HAP-1 (cell line): Measurements from ENCODE around the gene ZNF148.

Source experiments
- DNase-seq, 2 experiments: peaks; one replicate each; pipeline ENCODE4 v3.0.0-alpha.2; 2016 to 2020; ENCODE audit warnings: low spot score in 2 of 2
- H3K27me3 ChIP-seq: fragments of 250-450 bp; sonication (Bioruptor Pico); 2 replicates; pipeline ENCODE4 v1.5.1; 2020; ENCODE audit warnings: low read depth, mild to moderate bottlenecking, moderate library complexity
- H3K36me3 ChIP-seq: fragments of 250-450 bp; sonication (Bioruptor Pico); replicated peaks from 2 replicates; pipeline ENCODE4 v1.5.1; 2020; ENCODE audit warnings: mild to moderate bottlenecking
- H3K4me1 ChIP-seq: fragments of 250-450 bp; sonication (Bioruptor Pico); 2 replicates; pipeline ENCODE4 v1.5.1; 2020; ENCODE audit warnings: mild to moderate bottlenecking
- H3K4me3 ChIP-seq: fragments of 250-450 bp; sonication (Bioruptor Pico); 2 replicates; pipeline ENCODE4 v1.5.1; 2020; ENCODE audit warnings: mild to moderate bottlenecking, moderate library complexity
- H3K9me3 ChIP-seq: fragments of 250-450 bp; sonication (Bioruptor Pico); 2 replicates; pipeline ENCODE4 v1.5.1; 2020; ENCODE audit warnings: mild to moderate bottlenecking, moderate library complexity
- in situ Hi-C: fragments of 300-500 bp; cut with MboI; formaldehyde crosslinking; loops from 3 replicates; pipeline ENCODE4 v1.14.3; 2020; ENCODE audit warnings: low sequenced_read_pairs, inconsistent platforms, mixed read lengths

ZNF148 gene

GRCh38 chr3:125337506-125337905 is 37.6 kb downstream of the ZNF148 start:
- in situ Hi-C loops = no loop called here
- 0 out of 2 replicates have a peak, but pooled peaks cover 3% of the 10 kb centered on the region for H3K9me3 ChIP-seq
- no peak for DNase-seq

GRCh38 chr3:125334675-125335560 is 40.2 kb downstream of the ZNF148 start:
- H3K36me3 ChIP-seq = no peaks in the 10 kb centered on the region
- in situ Hi-C loops = no loop called here
- DNase-seq = no peak
- peaks cover 5% of the 10 kb centered on the region; the same call in 1 of the 2 replicates for H3K4me1 ChIP-seq
- no peak overlapping the region for H3K4me3 ChIP-seq
- no peaks in the 10 kb centered on the region for H3K27me3 ChIP-seq
- 0 out of 2 replicates have a peak, but pooled peaks cover 3% of the 10 kb centered on the region for H3K9me3 ChIP-seq

More at GRCh38 chr3:125337506-125337905, 37.6 kb downstream of the ZNF148 start:
- Histone ChIP-seq H3K36me3 (no peaks in the 10 kb centered on the region), H3K27me3 (no peaks in the 10 kb centered on the region), H3K4me1 (peaks cover 5% of the 10 kb centered on the region; the same call in 1 of the 2 replicates), H3K4me3 (no peak overlapping the region)

DNA sequence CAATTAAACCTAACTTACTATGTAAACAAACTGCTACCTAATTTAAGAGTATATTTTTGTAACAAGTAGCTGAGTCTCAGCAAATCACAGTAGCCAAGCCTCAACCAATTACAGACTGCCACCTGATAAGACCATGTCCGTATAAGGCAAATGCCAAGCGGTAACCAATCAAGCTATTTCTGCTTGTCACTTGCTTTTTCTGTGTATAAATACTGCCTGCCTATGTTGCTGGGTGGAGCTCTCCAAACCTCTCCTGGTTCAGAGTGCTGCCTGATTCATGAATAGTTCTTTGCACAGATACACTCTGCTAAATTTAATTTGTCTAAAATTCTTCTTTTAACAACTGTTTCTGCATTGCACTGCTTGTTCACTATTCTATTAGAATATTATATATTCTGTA is 42.6 kb downstream of the ZNF148 start:
- in situ Hi-C loops = no loop called here
- Histone ChIP-seq H3K4me1 (peaks cover 5% of the 10 kb centered on the region; the same call in 1 of the 2 replicates), H3K9me3 (0 out of 2 replicates have a peak, but pooled peaks cover 3% of the 10 kb centered on the region), H3K36me3 (no peaks in the 10 kb centered on the region), H3K4me3 (no peak overlapping the region), H3K27me3 (no peaks in the 10 kb centered on the region)
- DNase-seq = no peak

- no peak for DNase-seq
- 0 out of 2 replicates have a peak, but pooled peaks cover 3% of the 10 kb centered on the region for H3K9me3 ChIP-seq
- H3K27me3 ChIP-seq = no peaks in the 10 kb centered on the region
- H3K4me1 ChIP-seq = peaks cover 5% of the 10 kb centered on the region; the same call in 1 of the 2 replicates
- no peak overlapping the region for H3K4me3 ChIP-seq
- H3K36me3 ChIP-seq = no peaks in the 10 kb centered on the region
- in situ Hi-C loops = no loop called here
These were observed 43.9 kb downstream of the ZNF148 start for GRCh38 chr3:125331243-125331642.

GRCh38 chr3:125326957-125327356 is 48.2 kb downstream of the ZNF148 start:
- in situ Hi-C loops = no loop called here
- 0 out of 2 replicates have a peak, but pooled peaks cover 2% of the 10 kb centered on the region for H3K36me3 ChIP-seq
- no peak for DNase-seq
- no peaks in the 10 kb centered on the region for H3K4me1 ChIP-seq
- H3K4me3 ChIP-seq = no peak overlapping the region
- no peaks in the 10 kb centered on the region for H3K27me3 ChIP-seq
- peaks cover 4% of the 10 kb centered on the region; the same call in 1 of the 2 replicates for H3K9me3 ChIP-seq

DNA sequence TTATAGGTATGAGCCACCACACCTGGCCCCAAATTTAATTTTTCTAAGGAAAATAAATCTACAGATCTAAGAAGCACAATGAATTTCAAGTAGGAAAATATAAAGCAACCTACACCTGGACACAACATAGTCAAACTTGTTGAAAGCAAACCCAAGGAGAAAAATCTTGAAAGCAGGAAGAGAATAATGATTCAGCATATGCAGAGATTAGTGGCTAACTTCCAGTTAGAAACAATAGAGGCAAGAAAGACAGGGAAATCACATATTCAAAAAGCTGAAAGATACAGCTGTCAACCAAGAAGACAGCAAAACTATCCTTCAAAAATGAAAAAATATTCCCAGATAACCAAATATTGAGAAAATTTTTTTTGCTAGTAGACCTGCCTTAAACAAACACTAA is 49.4 kb downstream of the ZNF148 start:
- Histone ChIP-seq H3K4me3 (no peak overlapping the region), H3K36me3 (0 out of 2 replicates have a peak, but pooled peaks cover 2% of the 10 kb centered on the region), H3K4me1 (no peaks in the 10 kb centered on the region), H3K9me3 (peaks cover 4% of the 10 kb centered on the region; the same call in 1 of the 2 replicates), H3K27me3 (no peaks in the 10 kb centered on the region)
- in situ Hi-C loops = no loop called here
- DNase-seq = no peak

- Histone ChIP-seq H3K27me3 (no peaks in the 10 kb centered on the region), H3K4me1 (no peaks in the 10 kb centered on the region), H3K9me3 (peaks cover 4% of the 10 kb centered on the region; the same call in 1 of the 2 replicates), H3K36me3 (0 out of 2 replicates have a peak, but pooled peaks cover 2% of the 10 kb centered on the region), H3K4me3 (no peak overlapping the region)
- DNase-seq = no peak
- in situ Hi-C loops = no loop called here
These were observed 50.8 kb downstream of the ZNF148 start for GRCh38 chr3:125324341-125324740.

DNA sequence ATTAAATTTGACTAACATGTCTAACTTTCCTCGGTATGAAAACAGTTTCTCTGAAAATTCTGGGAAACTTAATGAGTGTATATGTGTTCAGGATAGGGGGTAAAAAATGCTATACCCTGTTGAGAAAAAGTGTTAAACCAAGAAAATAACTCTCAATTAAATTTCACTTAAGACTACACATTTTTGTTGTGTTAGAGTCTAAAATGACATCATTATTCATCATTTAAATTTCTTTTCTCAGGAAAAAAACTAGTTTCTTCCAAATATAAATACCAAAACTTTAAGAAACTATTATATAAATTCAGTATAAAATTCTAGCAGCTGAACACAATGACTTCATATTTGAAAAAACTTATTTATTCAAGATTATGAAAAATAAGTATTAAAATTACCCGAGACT is 52.2 kb downstream of the ZNF148 start:
- Histone ChIP-seq H3K4me3 (no peak overlapping the region), H3K36me3 (0 out of 2 replicates have a peak, but pooled peaks cover 2% of the 10 kb centered on the region), H3K4me1 (peaks cover 7% of the 10 kb centered on the region), H3K27me3 (no peaks in the 10 kb centered on the region), H3K9me3 (peaks cover 4% of the 10 kb centered on the region; the same call in 1 of the 2 replicates)
- in situ Hi-C loops = no loop called here
- DNase-seq = no peak

GRCh38 chr3:125322166-125322565 is 53.0 kb downstream of the ZNF148 start:
- Histone ChIP-seq H3K9me3 (peaks cover 4% of the 10 kb centered on the region; the same call in 1 of the 2 replicates), H3K36me3 (0 out of 2 replicates have a peak, but pooled peaks cover 2% of the 10 kb centered on the region), H3K27me3 (no peaks in the 10 kb centered on the region), H3K4me1 (peaks cover 9% of the 10 kb centered on the region), H3K4me3 (no peak overlapping the region)
- no peak for DNase-seq
- in situ Hi-C loops = no loop called here

GRCh38 chr3:125319765-125320164 is 55.4 kb downstream of the ZNF148 start:
- Histone ChIP-seq H3K4me1 (peaks cover 9% of the 10 kb centered on the region), H3K4me3 (no peak overlapping the region), H3K27me3 (no peaks in the 10 kb centered on the region), H3K9me3 (no peaks in the 10 kb centered on the region), H3K36me3 (0 out of 2 replicates have a peak, but pooled peaks cover 2% of the 10 kb centered on the region)
- in situ Hi-C loops = no loop called here
- DNase-seq = no peak

DNA sequence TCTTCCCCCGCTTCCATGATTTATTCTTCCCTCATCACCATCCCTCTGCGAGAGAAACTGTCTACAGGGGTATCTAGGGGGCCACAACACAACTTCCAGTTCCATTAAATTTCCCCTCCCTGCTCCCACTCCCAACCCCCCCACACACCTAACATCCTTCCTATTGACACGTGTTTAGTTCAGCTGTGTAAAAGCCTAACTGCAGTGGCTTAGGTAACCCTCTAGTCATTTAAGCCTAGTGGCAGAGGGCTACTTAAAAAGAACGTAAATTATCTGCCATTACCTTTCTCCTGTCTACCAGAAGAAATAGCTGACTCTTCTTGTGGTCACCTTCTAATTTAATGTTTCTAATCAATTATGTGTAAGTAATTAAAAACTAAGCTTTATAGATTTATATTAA is 56.3 kb downstream of the ZNF148 start:
- DNase-seq = no peak
- Histone ChIP-seq H3K9me3 (no peaks in the 10 kb centered on the region), H3K27me3 (no peaks in the 10 kb centered on the region), H3K4me1 (peaks cover 9% of the 10 kb centered on the region), H3K4me3 (no peak overlapping the region), H3K36me3 (0 out of 2 replicates have a peak, but pooled peaks cover 2% of the 10 kb centered on the region)
- in situ Hi-C loops = no loop called here

- H3K4me3 ChIP-seq = no peak overlapping the region
These were observed 56.8 kb downstream of the ZNF148 start for GRCh38 chr3:125318167-125318865.

DNA sequence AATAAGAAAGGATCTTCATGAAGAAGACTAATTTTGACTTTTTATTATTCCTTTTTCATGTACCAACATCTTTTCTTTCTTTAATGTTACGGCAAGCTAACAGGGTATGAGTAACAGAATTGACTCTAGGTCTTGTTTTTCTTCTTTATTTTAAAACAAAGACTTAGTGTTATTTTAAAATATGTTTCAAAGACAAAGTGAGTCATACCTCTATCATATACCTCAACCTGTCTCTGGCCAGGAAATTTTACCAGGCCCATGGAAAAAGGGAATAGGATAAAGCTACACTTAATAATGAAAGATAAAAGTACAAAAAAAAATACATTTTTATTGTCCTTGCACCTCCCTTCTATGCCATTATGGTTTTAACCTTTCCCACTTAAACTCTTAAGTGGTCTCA is 57.4 kb downstream of the ZNF148 start:
- Histone ChIP-seq H3K4me1 (peaks cover 9% of the 10 kb centered on the region), H3K9me3 (no peaks in the 10 kb centered on the region), H3K36me3 (peaks cover 7% of the 10 kb centered on the region; the same call in 1 of the 2 replicates), H3K4me3 (no peak overlapping the region), H3K27me3 (no peaks in the 10 kb centered on the region)
- in situ Hi-C loops = no loop called here
- DNase-seq = no peak

More at GRCh38 chr3:125318167-125318865, 56.8 kb downstream of the ZNF148 start:
- in situ Hi-C loops = no loop called here
- Histone ChIP-seq H3K9me3 (no peaks in the 10 kb centered on the region), H3K4me1 (peaks cover 9% of the 10 kb centered on the region), H3K36me3 (peaks cover 4% of the 10 kb centered on the region; the same call in 1 of the 2 replicates), H3K27me3 (no peaks in the 10 kb centered on the region)
- peak in 1 of 2 experiments; percentile 12 for DNase-seq
